NAMALWA (cell line): ENCODE measurements around the gene GC.
"Not testable (repeated sequence)": the region's sequence is repeated elsewhere in the genome, so short reads cannot be mapped to it uniquely, and the experiment has no call there.

Experiments
- DNase-seq: peaks from one replicate; pipeline ENCODE4 v3.0.0-alpha.2; 2015; ENCODE audit warnings: low spot score

The GC gene

GRCh38 chr4:71783972-71784371, at the start of gene GC:
Gene GC, minus strand, starts transcription at chr4:71784079. Its CDS starts 61 bp downstream, at chr4:71784018.
- DNase-seq: no peak

GRCh38 chr4:71833232-71833900, 49.5 kb upstream of the GC start:
- DNase-seq: no peak

- no peak for DNase-seq
Observed at GRCh38 chr4:71832049-71832448, 48.2 kb upstream of the GC start.

- DNase-seq: no peak
Observed at GRCh38 chr4:71830497-71831190, 46.8 kb upstream of the GC start.

GRCh38 chr4:71828470-71828869, 44.6 kb upstream of the GC start:
- no peak for DNase-seq

- DNase-seq: no peak
Observed at GRCh38 chr4:71827826-71828225, 43.9 kb upstream of the GC start.

- no peak for DNase-seq
Observed at GRCh38 chr4:71816676-71817303, 32.9 kb upstream of the GC start.

GRCh38 chr4:71814433-71814832, 30.6 kb upstream of the GC start:
- no peak for DNase-seq

GRCh38 chr4:71809805-71810204, 25.9 kb upstream of the GC start:
- not testable (repeated sequence) for DNase-seq

- DNase-seq: no peak
Observed at GRCh38 chr4:71807469-71807868, 23.6 kb upstream of the GC start.

- not testable (repeated sequence) for DNase-seq
Observed at GRCh38 chr4:71805230-71805629, 21.4 kb upstream of the GC start.

GRCh38 chr4:71804017-71804697, 20.3 kb upstream of the GC start:
- not testable (repeated sequence) for DNase-seq

- DNase-seq: no peak
Observed at GRCh38 chr4:71785959-71786358, 2.1 kb upstream of the GC start.

- DNase-seq: no peak
Observed at GRCh38 chr4:71784569-71785197, 804 bp upstream of the GC start.

- DNase-seq: no peak
Observed at GRCh38 chr4:71777891-71778290, 6.0 kb downstream of the GC start.

GRCh38 chr4:71775449-71775848, 8.4 kb downstream of the GC start:
- no peak for DNase-seq

- no peak for DNase-seq
Observed at GRCh38 chr4:71774136-71774535, 9.7 kb downstream of the GC start.

GRCh38 chr4:71773004-71773403, 10.9 kb downstream of the GC start:
- DNase-seq: no peak

GRCh38 chr4:71772592-71772991, 11.3 kb downstream of the GC start:
- no peak for DNase-seq

GRCh38 chr4:71771613-71772012, 12.3 kb downstream of the GC start:
- no peak for DNase-seq

GRCh38 chr4:71769434-71769833, 14.4 kb downstream of the GC start:
- no peak for DNase-seq

- DNase-seq: no peak
Observed at GRCh38 chr4:71768123-71768522, 15.8 kb downstream of the GC start.
